ENCODE measurements around the gene ZNRD2. TPM values are rescaled to one million over a fixed set of nuclear protein-coding genes. Genes with fewer than 3 reads are reported as not detected.

Gene ZNRD2
- total RNA-seq, 1 experiment from 2014 or later = 66.8 TPM

GRCh38 chr11:65525546-65526480 lies 44.5 kb upstream of the ZNRD2 start:
- BruUV-seq (replicated peaks) = TSS peak; percentile 49
- Histone ChIP-seq H3K4me2 (ENCODE audit: low read length) (peak overlapping the region; percentile 99), H3K4me3 (replicated peaks in 1 of 2; ENCODE audit: low read depth in 1 of 2, low read length in 2 of 2) (peak overlapping the region; percentile 90 to 94), H3K27me3 (ENCODE audit: insufficient read depth, low read length) (no peaks in the 10 kb centered on the region), H3K79me2 (ENCODE audit: insufficient read depth, low read length) (peaks cover 20% of the 10 kb centered on the region), H3K4me1 (ENCODE audit: control insufficient read depth in 1 of 2, insufficient read depth in 2 of 2, low read length in 2 of 2) (peaks cover 7 to 17% of the 10 kb centered on the region in 2 experiments; a peak in 3 of 4 replicates), H3K9me3 (ENCODE audit: control insufficient read depth in 1 of 2, insufficient read depth in 1 of 2, low read depth in 1 of 2, low read length in 2 of 2) (no peaks in the 10 kb centered on the region), H3K9me2 (ENCODE audit: insufficient read depth) (no peaks in the 10 kb centered on the region), H3K9ac (ENCODE audit: low read length) (peak overlapping the region; percentile 96), H4K20me1 (ENCODE audit: insufficient read depth) (no peaks in the 10 kb centered on the region), H3K27ac (ENCODE audit: low read depth, low read length) (peak overlapping the region; percentile 86), H2AFZ (ENCODE audit: low read depth, low read length, poor library complexity, severe bottlenecking) (no peak overlapping the region), H3K36me3 (ENCODE audit: control insufficient read depth in 1 of 2, insufficient read depth in 2 of 2, low read length in 2 of 2) (peaks cover 9 to 23% of the 10 kb centered on the region in 2 experiments; a peak in 2 of 4 replicates)
- ATAC-seq (no peak), DNase-seq (ENCODE audit: low read depth, low spot score) (no peak)
- POLR2A ChIA-PET = interaction anchor here (1.1 to 2.6 kb wide), 6 partner anchors 12 to 107 kb away, joined by 3 to 11 read pairs (median 4); partner anchors contain the start of genes EHBP1L1 and MALAT1
- TF ChIP-seq POLR2A (IDR thresholded peaks at IDR 0.05; ENCODE audit: borderline replicate concordance, extremely low read depth, insufficient read depth, insufficient read length) (no peak), TCF7L2 (IDR thresholded peaks at IDR 0.05; ENCODE audit: borderline replicate concordance, extremely low read depth, insufficient read depth, insufficient read length) (no peak), ELF1 (IDR thresholded peaks at IDR 0.05; ENCODE audit: borderline replicate concordance, low read depth) (no peak), SRF (IDR thresholded peaks at IDR 0.05; ENCODE audit: low read depth) (no peak), POLR2AphosphoS5 (IDR thresholded peaks at IDR 0.05; ENCODE audit: low read depth, low read length) (no peak), ZFX (IDR thresholded peaks at IDR 0.05) (0 out of 2 replicates have a peak, but pooled peaks have one; percentile 84)
- intact Hi-C loops (cut with micrococcal nuclease) = no loop called here
- CTCF ChIA-PET = interaction anchor here (0.6 to 1.4 kb wide), 3 partner anchors 54 to 68 kb away, joined by 3 to 4 read pairs (median 3); no protein-coding TSS in a partner anchor
- RAD21 ChIA-PET (ENCODE audit: low non-redundant PET in 1 of 2, low total read pairs in 2 of 2, uncharacterized antibody in 2 of 2, unreplicated experiment in 2 of 2) = interaction anchor here in 1 of 2 experiments (1.0 kb wide), 1 partner anchor 15 kb away, joined by 4 read pairs; no protein-coding TSS in a partner anchor

- Histone ChIP-seq H3K4me3 (replicated peaks in 1 of 2; ENCODE audit: low read depth in 1 of 2, low read length in 2 of 2) (no peak overlapping the region), H3K4me1 (ENCODE audit: control insufficient read depth in 1 of 2, insufficient read depth in 2 of 2, low read length in 2 of 2) (peaks cover 7 to 17% of the 10 kb centered on the region in 2 experiments; a peak in 3 of 4 replicates), H3K4me2 (ENCODE audit: low read length) (peak overlapping the region; percentile 99; the same call in 1 of the 2 replicates), H3K9me3 (ENCODE audit: control insufficient read depth in 1 of 2, insufficient read depth in 1 of 2, low read depth in 1 of 2, low read length in 2 of 2) (no peaks in the 10 kb centered on the region), H3K27ac (ENCODE audit: low read depth, low read length) (no peak overlapping the region), H4K20me1 (ENCODE audit: insufficient read depth) (no peaks in the 10 kb centered on the region), H2AFZ (ENCODE audit: low read depth, low read length, poor library complexity, severe bottlenecking) (no peak overlapping the region), H3K79me2 (ENCODE audit: insufficient read depth, low read length) (peaks cover 20% of the 10 kb centered on the region), H3K36me3 (ENCODE audit: control insufficient read depth in 1 of 2, insufficient read depth in 2 of 2, low read length in 2 of 2) (peaks cover 11 to 33% of the 10 kb centered on the region in 2 experiments; a peak in 3 of 4 replicates), H3K9me2 (ENCODE audit: insufficient read depth) (no peaks in the 10 kb centered on the region), H3K27me3 (ENCODE audit: insufficient read depth, low read length) (no peaks in the 10 kb centered on the region), H3K9ac (ENCODE audit: low read length) (0 out of 2 replicates have a peak overlapping the region, but pooled peaks have one; percentile 96)
- ChIA-PET RAD21 (ENCODE audit: low non-redundant PET in 1 of 2, low total read pairs in 2 of 2, uncharacterized antibody in 2 of 2, unreplicated experiment in 2 of 2) (no interaction called here), POLR2A (no interaction called here), CTCF (no interaction called here)
- DNase-seq (ENCODE audit: low read depth, low spot score) (no peak), ATAC-seq (no peak)
- BruUV-seq (replicated peaks) = no TSS peak
- intact Hi-C loops (cut with micrococcal nuclease) = no loop called here
- TF ChIP-seq, protein P1, sequence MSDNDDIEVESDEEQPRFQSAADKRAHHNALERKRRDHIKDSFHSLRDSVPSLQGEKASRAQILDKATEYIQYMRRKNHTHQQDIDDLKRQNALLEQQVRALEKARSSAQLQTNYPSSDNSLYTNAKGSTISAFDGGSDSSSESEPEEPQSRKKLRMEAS (IDR thresholded peaks at IDR 0.05) = no peak
- TF ChIP-seq EGR1 (IDR thresholded peaks at IDR 0.05; ENCODE audit: low read depth) (no peak), ZNF274 (IDR thresholded peaks at IDR 0.05; ENCODE audit: low read depth, low read length) (no peak), EZH2phosphoT487 (IDR thresholded peaks at IDR 0.05; ENCODE audit: borderline replicate concordance) (no peak), YY1 (IDR thresholded peaks at IDR 0.05; ENCODE audit: extremely low read depth, insufficient replicate concordance, low read depth, low read length) (no peak), FOSL1 (IDR thresholded peaks at IDR 0.05; ENCODE audit: low read depth) (no peak), CBX3 (IDR thresholded peaks at IDR 0.05; ENCODE audit: low read depth) (no peak), SIN3A (IDR thresholded peaks at IDR 0.05; ENCODE audit: low read depth) (no peak), TCF7L2 (IDR thresholded peaks at IDR 0.05; ENCODE audit: borderline replicate concordance, extremely low read depth, insufficient read depth, insufficient read length) (no peak), SP1 (IDR thresholded peaks at IDR 0.05; ENCODE audit: low read depth) (no peak)
- TF ChIP-seq, protein P2, sequence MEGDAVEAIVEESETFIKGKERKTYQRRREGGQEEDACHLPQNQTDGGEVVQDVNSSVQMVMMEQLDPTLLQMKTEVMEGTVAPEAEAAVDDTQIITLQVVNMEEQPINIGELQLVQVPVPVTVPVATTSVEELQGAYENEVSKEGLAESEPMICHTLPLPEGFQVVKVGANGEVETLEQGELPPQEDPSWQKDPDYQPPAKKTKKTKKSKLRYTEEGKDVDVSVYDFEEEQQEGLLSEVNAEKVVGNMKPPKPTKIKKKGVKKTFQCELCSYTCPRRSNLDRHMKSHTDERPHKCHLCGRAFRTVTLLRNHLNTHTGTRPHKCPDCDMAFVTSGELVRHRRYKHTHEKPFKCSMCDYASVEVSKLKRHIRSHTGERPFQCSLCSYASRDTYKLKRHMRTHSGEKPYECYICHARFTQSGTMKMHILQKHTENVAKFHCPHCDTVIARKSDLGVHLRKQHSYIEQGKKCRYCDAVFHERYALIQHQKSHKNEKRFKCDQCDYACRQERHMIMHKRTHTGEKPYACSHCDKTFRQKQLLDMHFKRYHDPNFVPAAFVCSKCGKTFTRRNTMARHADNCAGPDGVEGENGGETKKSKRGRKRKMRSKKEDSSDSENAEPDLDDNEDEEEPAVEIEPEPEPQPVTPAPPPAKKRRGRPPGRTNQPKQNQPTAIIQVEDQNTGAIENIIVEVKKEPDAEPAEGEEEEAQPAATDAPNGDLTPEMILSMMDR (IDR thresholded peaks at IDR 0.05 in 2 of 3, conservative IDR thresholded peaks at IDR 0.05 in 1 of 3; ENCODE audit: borderline replicate concordance in 1 of 3, insufficient read depth in 1 of 3, low read depth in 2 of 3, low read length in 2 of 3) = no peak
Measured at GRCh38 chr11:65526744-65527143, 43.5 kb upstream of the ZNRD2 start.
